Left lung (tissue), 10 donors: Measurements from ENCODE around the gene HEXA. TPM values are rescaled to one million over a fixed set of nuclear protein-coding genes. Genes with fewer than 3 reads are reported as not detected.

ENCODE experiments used
- ATAC-seq: fragments of 200-7000 bp; cut with Tn5 transposase; one replicate; pipeline ENCODE4 v1.9.1; 2020; ENCODE audit warnings: moderate library complexity
- DNase-seq, 4 donors: peaks; one replicate each; pipeline ENCODE4 v3.0.0-alpha.2; 2013 to 2020
- H3K27ac ChIP-seq, 2 donors: fragments of 200-600 bp; sonication (generic) in 1 of 2; one replicate each; pipeline versions ENCODE4 v1.5.0 to v1.8.0; 2020 to 2021
- H3K27me3 ChIP-seq, 2 donors: fragments of 200-600 bp; sonication (generic) in 1 of 2; one replicate each; pipeline versions ENCODE4 v1.5.0 to v1.8.0; 2020 to 2021
- H3K36me3 ChIP-seq, 2 donors: fragments of 200-600 bp; sonication (generic) in 1 of 2; one replicate each; pipeline versions ENCODE4 v1.5.0 to v1.8.0; 2020 to 2021
- H3K4me1 ChIP-seq, 2 donors: fragments of 200-600 bp; one replicate each; pipeline ENCODE4 v1.8.0; 2021
- H3K4me3 ChIP-seq, 2 donors: fragments of 200-600 bp; sonication (generic) in 1 of 2; one replicate each; pipeline versions ENCODE4 v1.5.0 to v1.8.0; 2020 to 2021; ENCODE audit warnings: mild to moderate bottlenecking in 1 of 2
- H3K9me3 ChIP-seq, 2 donors: fragments of 200-600 bp; sonication (generic) in 1 of 2; one replicate each; pipeline versions ENCODE4 v1.5.0 to v1.8.0; 2020 to 2021
- intact Hi-C, 2 donors: fragments of 100-400 bp; cut with DNase I; formaldehyde crosslinking; loops; one replicate each; pipeline versions ENCODE4 v1.11.2 to v1.14.2; 2022
- polyA plus RNA-seq, 6 donors: library from polyadenylated mRNA; unstranded; fragments of 120-200 nt; gene quantifications; one replicate each; pipeline ENCODE4 v1.2.1, GENCODE V29; 2013; ENCODE audit not compliant: insufficient read length in 6 of 6
- total RNA-seq, 2 donors: library from RNA; stranded (reverse); fragmentation: NEBNext Ultra II Directional; extraction: Animal tissue kit (Norgen Biotek cat#: 25700); gene quantifications; one replicate each; pipeline ENCODE4 v1.2.1, GENCODE V29; 2021
- TF ChIP-seq, protein P1 (sequence below), 2 donors: fragments of 200-600 bp; sonication (generic) in 1 of 2; IDR thresholded peaks; one replicate each; pipeline versions ENCODE4 v1.5.0 to v1.8.0; 2021; ENCODE audit warnings: antibody characterized with exemption in 2 of 2
- donor health status: DM: no; HTN: yes; CAD: no.
- donor health status: DM: no; HTN: no; CAD: no.

HEXA gene
- total and polyA plus RNA-seq, 8 donors = 74.0 to 193 (median 90.3) TPM

DNA sequence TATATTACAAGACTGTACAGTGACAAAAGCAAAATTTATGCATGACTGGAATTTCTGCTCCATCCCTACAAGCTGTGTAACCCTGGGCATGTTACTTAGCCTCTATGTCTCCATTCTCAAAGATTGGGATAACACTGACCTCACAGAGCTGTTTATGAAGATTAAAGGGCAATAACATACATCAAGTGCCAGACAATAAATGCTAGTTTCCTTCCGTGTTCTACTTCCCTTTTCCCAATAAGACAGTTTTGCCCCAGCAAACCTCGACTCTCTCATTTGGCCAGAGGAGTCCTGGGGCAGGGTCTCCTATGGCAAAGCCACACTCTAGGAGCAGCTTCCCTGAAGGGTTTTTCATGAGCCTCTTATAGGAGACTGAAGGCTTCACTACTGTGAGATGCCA, 7.5 kb downstream of the HEXA start:
- Histone ChIP-seq H3K4me1 (peaks cover 0 to 81% of the 10 kb centered on the region in 2 donors), H3K36me3 (no peaks in the 10 kb centered on the region), H3K9me3 (no peaks in the 10 kb centered on the region), H3K27me3 (no peaks in the 10 kb centered on the region), H3K27ac (peak overlapping the region; percentile 57 to 87), H3K4me3 (no peak overlapping the region)
- TF ChIP-seq, protein P1, sequence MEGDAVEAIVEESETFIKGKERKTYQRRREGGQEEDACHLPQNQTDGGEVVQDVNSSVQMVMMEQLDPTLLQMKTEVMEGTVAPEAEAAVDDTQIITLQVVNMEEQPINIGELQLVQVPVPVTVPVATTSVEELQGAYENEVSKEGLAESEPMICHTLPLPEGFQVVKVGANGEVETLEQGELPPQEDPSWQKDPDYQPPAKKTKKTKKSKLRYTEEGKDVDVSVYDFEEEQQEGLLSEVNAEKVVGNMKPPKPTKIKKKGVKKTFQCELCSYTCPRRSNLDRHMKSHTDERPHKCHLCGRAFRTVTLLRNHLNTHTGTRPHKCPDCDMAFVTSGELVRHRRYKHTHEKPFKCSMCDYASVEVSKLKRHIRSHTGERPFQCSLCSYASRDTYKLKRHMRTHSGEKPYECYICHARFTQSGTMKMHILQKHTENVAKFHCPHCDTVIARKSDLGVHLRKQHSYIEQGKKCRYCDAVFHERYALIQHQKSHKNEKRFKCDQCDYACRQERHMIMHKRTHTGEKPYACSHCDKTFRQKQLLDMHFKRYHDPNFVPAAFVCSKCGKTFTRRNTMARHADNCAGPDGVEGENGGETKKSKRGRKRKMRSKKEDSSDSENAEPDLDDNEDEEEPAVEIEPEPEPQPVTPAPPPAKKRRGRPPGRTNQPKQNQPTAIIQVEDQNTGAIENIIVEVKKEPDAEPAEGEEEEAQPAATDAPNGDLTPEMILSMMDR (IDR thresholded peaks at IDR 0.05) = no peak
- no peak for DNase-seq
- peak; percentile 23 for ATAC-seq
- intact Hi-C loops = no loop called here

DNA sequence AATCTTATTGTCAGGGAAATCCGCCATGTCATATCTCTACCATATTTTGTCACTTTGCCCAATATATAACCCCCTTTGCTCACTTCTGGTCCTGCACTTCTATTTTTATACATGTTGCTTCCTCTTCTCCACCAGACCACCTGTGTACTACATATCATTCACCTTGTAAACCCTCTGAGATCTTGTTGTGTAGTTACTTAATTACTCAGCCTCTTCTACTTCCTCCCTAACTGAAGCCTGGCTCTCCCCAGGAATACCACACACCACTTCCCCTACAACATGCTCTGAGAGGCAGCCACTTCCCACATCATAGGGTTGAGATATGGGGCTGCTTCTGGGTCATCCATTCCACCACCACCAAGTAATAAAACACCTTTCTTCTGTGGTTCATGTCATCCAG, 10.0 kb downstream of the HEXA start:
- Histone ChIP-seq H3K4me3 (no peak overlapping the region), H3K27me3 (no peaks in the 10 kb centered on the region), H3K9me3 (no peaks in the 10 kb centered on the region), H3K36me3 (no peaks in the 10 kb centered on the region), H3K4me1 (peaks cover 0 to 56% of the 10 kb centered on the region in 2 donors), H3K27ac (peak overlapping the region in 1 of 2 donors; percentile 55)
- intact Hi-C loops = no loop called here
- DNase-seq (peak in 1 of 4 donors; percentile 37), ATAC-seq (peak; percentile 55)
- TF ChIP-seq, protein P1 (IDR thresholded peaks at IDR 0.05) = no peak

DNA sequence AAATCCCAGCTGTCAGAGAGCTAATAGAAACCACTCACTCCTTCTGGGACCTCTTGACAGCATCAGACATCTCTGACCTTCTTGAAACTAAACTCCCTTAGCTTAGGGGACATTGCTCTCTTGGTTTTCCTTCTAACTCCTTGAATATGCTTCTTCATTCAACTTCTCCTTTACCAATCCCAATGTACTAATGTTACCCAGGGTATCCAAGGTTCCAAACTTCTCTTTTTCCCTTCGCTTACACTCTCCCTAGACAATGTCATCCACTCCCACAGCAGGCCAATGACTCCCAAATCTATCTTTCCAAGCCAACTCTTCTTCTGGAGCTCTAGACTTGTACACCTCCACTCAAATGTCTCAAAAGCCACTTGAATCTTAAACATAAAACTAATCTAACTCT, 14.6 kb downstream of the HEXA start:
- TF ChIP-seq, protein P1 (IDR thresholded peaks at IDR 0.05) = no peak
- Histone ChIP-seq H3K4me3 (no peak overlapping the region), H3K9me3 (no peaks in the 10 kb centered on the region), H3K27ac (no peak overlapping the region), H3K4me1 (peaks cover 7 to 33% of the 10 kb centered on the region in 2 donors), H3K27me3 (no peaks in the 10 kb centered on the region), H3K36me3 (peaks cover 0 to 5% of the 10 kb centered on the region in 2 donors)
- no peak for DNase-seq
- intact Hi-C loops = no loop called here
- ATAC-seq = no peak

DNA sequence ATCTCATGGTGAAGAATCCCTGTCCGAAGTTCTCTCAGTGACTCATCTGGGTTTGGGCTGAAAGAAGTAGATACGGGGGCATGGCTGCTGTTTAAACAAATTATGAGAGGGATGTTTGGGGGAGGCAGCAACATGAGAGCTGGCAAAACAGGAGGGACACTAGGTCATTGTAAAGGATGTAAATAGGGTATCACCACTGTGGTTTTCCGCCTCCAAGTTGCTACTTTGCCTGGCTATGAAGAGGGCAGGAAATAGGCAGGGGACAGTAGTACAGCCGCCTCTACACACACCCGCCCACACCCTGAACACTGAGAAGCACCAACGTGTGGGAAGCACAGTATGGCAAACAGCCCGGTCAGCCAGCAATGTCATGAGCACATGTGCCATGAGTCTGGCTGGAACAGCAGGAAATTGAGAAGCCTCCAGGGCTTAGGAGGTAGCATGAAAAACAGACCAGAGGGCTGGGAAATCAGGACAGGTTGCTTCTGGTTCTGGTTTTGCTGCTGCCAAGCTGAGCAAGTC, 17.1 kb downstream of the HEXA start:
- ATAC-seq (peak; percentile 84), DNase-seq (peak in 1 of 4 donors; percentile 71)
- H3K27ac ChIP-seq = peak overlapping the region in 1 of 2 donors; percentile 53
- peaks cover 7 to 23% of the 10 kb centered on the region in 2 donors for H3K4me1 ChIP-seq
- TF ChIP-seq, protein P1 (IDR thresholded peaks at IDR 0.05) = no peak
- no peaks in the 10 kb centered on the region for H3K27me3 ChIP-seq
- intact Hi-C loops = no loop called here
- H3K4me3 ChIP-seq = no peak overlapping the region
- peaks cover 0 to 30% of the 10 kb centered on the region in 2 donors for H3K36me3 ChIP-seq
- H3K9me3 ChIP-seq = no peaks in the 10 kb centered on the region

DNA sequence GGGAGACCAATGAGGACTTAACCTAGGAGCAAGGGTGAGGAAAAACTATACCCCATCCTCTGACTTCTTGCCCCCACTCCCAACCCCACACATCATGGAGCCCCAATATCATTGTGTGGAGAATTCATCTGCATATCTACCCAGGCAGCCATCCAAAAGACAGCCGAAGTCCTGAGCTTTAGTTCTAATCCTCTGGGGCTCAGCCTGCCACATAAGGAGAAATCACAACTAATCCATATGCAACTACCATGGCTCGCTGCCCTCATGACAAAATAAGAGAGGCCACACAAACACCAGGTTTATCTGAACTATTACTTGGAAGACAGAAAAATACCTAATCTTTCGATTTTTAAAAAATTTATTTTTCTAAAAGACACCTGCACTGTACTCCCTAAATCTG, 17.7 kb downstream of the HEXA start:
- ATAC-seq (no peak), DNase-seq (no peak)
- Histone ChIP-seq H3K4me1 (peaks cover 7 to 23% of the 10 kb centered on the region in 2 donors), H3K9me3 (no peaks in the 10 kb centered on the region), H3K27me3 (no peaks in the 10 kb centered on the region), H3K4me3 (no peak overlapping the region), H3K27ac (peak overlapping the region in 1 of 2 donors; percentile 13), H3K36me3 (peaks cover 0 to 36% of the 10 kb centered on the region in 2 donors)
- TF ChIP-seq, protein P1 (IDR thresholded peaks at IDR 0.05) = no peak
- intact Hi-C loops = no loop called here
